Measurements from ENCODE around the gene CGB8. TPM values are rescaled to one million over a fixed set of nuclear protein-coding genes. Genes with fewer than 3 reads are reported as not detected.
"Not testable (repeated sequence)": the region's sequence is repeated elsewhere in the genome, so short reads cannot be mapped to it uniquely, and the experiment has no call there.

The CGB8 gene
- total and polyA plus RNA-seq, 2 experiments from 2014 or later = 0.50 to 0.53 TPM

- H3K9me3 ChIP-seq (ENCODE audit: low read depth); H4K20me1 ChIP-seq (ENCODE audit: insufficient read depth, poor library complexity, severe bottlenecking); H3K4me2 ChIP-seq; H3K4me3 ChIP-seq; DNase-seq (ENCODE audit: low spot score); H3K36me3 ChIP-seq (replicated peaks; ENCODE audit: insufficient read depth, low read depth); H3K9me2 ChIP-seq (replicated peaks; ENCODE audit: insufficient read depth); H3K79me2 ChIP-seq; H3K27me3 ChIP-seq; H3K4me1 ChIP-seq (ENCODE audit: insufficient read depth); H3K27ac ChIP-seq; H2AFZ ChIP-seq: not testable (repeated sequence)
- 72% methylated on average over 18 of the region's 18 CpGs for WGBS (ENCODE audit: low lambda C conversion rate, missing lambda C conversion rate)
- TF ChIP-seq CTCF (IDR thresholded peaks at IDR 0.05; ENCODE audit: poor library complexity) = peak; percentile 15
Measured at GRCh38 chr19:49036815-49037214, 12.1 kb downstream of the CGB8 start, which contains the start of gene CGB1. TSS of gene CGB1 (minus strand) at chr19:49036895. CDS start at chr19:49036711, 184 bp downstream.

- WGBS (ENCODE audit: low lambda C conversion rate, missing lambda C conversion rate) = 65% methylated on average over 26 of the region's 28 CpGs
- H2AFZ ChIP-seq; H3K79me2 ChIP-seq; DNase-seq (ENCODE audit: low spot score); H3K36me3 ChIP-seq (replicated peaks; ENCODE audit: insufficient read depth, low read depth); H3K27me3 ChIP-seq; H4K20me1 ChIP-seq (ENCODE audit: insufficient read depth, poor library complexity, severe bottlenecking); H3K27ac ChIP-seq; H3K4me1 ChIP-seq (ENCODE audit: insufficient read depth); H3K9me3 ChIP-seq (ENCODE audit: low read depth); H3K4me3 ChIP-seq; H3K4me2 ChIP-seq; H3K9me2 ChIP-seq (replicated peaks; ENCODE audit: insufficient read depth): not testable (repeated sequence)
Measured at GRCh38 chr19:49031642-49032301, 17.1 kb downstream of the CGB8 start, which contains the start of gene CGB2. TSS of gene CGB2 (plus strand) at chr19:49031890. CDS start at chr19:49032096, 206 bp downstream.

- H3K9me2 ChIP-seq (replicated peaks; ENCODE audit: insufficient read depth); H4K20me1 ChIP-seq (ENCODE audit: insufficient read depth, poor library complexity, severe bottlenecking); H3K36me3 ChIP-seq (replicated peaks; ENCODE audit: insufficient read depth, low read depth); DNase-seq (ENCODE audit: low spot score); H3K9me3 ChIP-seq (ENCODE audit: low read depth); H3K27ac ChIP-seq; H3K4me2 ChIP-seq; H3K79me2 ChIP-seq; H3K4me3 ChIP-seq; H2AFZ ChIP-seq; H3K4me1 ChIP-seq (ENCODE audit: insufficient read depth); H3K27me3 ChIP-seq: not testable (repeated sequence)
- 95% methylated on average over 5 of the region's 8 CpGs for WGBS (ENCODE audit: low lambda C conversion rate, missing lambda C conversion rate)
Measured at GRCh38 chr19:49030323-49030722, 18.6 kb downstream of the CGB8 start.

- not testable (repeated sequence) for H3K27ac ChIP-seq; H3K4me2 ChIP-seq; H3K79me2 ChIP-seq; H3K4me3 ChIP-seq; H3K9me3 ChIP-seq (ENCODE audit: low read depth); H3K36me3 ChIP-seq (replicated peaks; ENCODE audit: insufficient read depth, low read depth); H3K9me2 ChIP-seq (replicated peaks; ENCODE audit: insufficient read depth); H4K20me1 ChIP-seq (ENCODE audit: insufficient read depth, poor library complexity, severe bottlenecking); H3K27me3 ChIP-seq; DNase-seq (ENCODE audit: low spot score); H3K4me1 ChIP-seq (ENCODE audit: insufficient read depth); H2AFZ ChIP-seq
- WGBS (ENCODE audit: low lambda C conversion rate, missing lambda C conversion rate) = 84% methylated on average over 13 of the region's 14 CpGs
Measured at GRCh38 chr19:49029749-49030148, 19.2 kb downstream of the CGB8 start.

- not testable (repeated sequence) for DNase-seq (ENCODE audit: low spot score)
- WGBS (ENCODE audit: low lambda C conversion rate, missing lambda C conversion rate) = 93% methylated on average over 4 of the region's 9 CpGs
Measured at GRCh38 chr19:49028686-49029085, 20.2 kb downstream of the CGB8 start.

GRCh38 chr19:49025599-49025998 lies 23.3 kb downstream of the CGB8 start:
- not testable (repeated sequence) for H3K27ac ChIP-seq; H3K79me2 ChIP-seq; DNase-seq (ENCODE audit: low spot score); H3K9me2 ChIP-seq (replicated peaks; ENCODE audit: insufficient read depth); H3K4me1 ChIP-seq (ENCODE audit: insufficient read depth); H3K9me3 ChIP-seq (ENCODE audit: low read depth); H2AFZ ChIP-seq; H3K27me3 ChIP-seq; H3K4me2 ChIP-seq; H3K36me3 ChIP-seq (replicated peaks; ENCODE audit: insufficient read depth, low read depth); H4K20me1 ChIP-seq (ENCODE audit: insufficient read depth, poor library complexity, severe bottlenecking); H3K4me3 ChIP-seq
- 81% methylated on average over 17 of the region's 23 CpGs for WGBS (ENCODE audit: low lambda C conversion rate, missing lambda C conversion rate)

More at GRCh38 chr19:49028686-49029085, 20.2 kb downstream of the CGB8 start:
- not testable (repeated sequence) for H2AFZ ChIP-seq; H3K27me3 ChIP-seq; H4K20me1 ChIP-seq (ENCODE audit: insufficient read depth, poor library complexity, severe bottlenecking); H3K36me3 ChIP-seq (replicated peaks; ENCODE audit: insufficient read depth, low read depth); H3K27ac ChIP-seq; H3K4me2 ChIP-seq; H3K9me3 ChIP-seq (ENCODE audit: low read depth); H3K4me1 ChIP-seq (ENCODE audit: insufficient read depth); H3K4me3 ChIP-seq; H3K9me2 ChIP-seq (replicated peaks; ENCODE audit: insufficient read depth); H3K79me2 ChIP-seq

GRCh38 chr19:49025088-49025487 lies 23.8 kb downstream of the CGB8 start:
- H3K9me2 ChIP-seq (replicated peaks; ENCODE audit: insufficient read depth); H4K20me1 ChIP-seq (ENCODE audit: insufficient read depth, poor library complexity, severe bottlenecking); H3K4me2 ChIP-seq: not testable (repeated sequence)

GRCh38 chr19:49024233-49024632 lies 24.7 kb downstream of the CGB8 start, which contains the start of gene CGB3:
TSS of gene CGB3 (minus strand) at chr19:49024333. CDS start at chr19:49023971, 362 bp downstream.
- not testable (repeated sequence) for DNase-seq (ENCODE audit: low spot score); H3K27ac ChIP-seq; H3K9me3 ChIP-seq (ENCODE audit: low read depth); H3K9me2 ChIP-seq (replicated peaks; ENCODE audit: insufficient read depth); H3K36me3 ChIP-seq (replicated peaks; ENCODE audit: insufficient read depth, low read depth); H3K79me2 ChIP-seq; H3K4me3 ChIP-seq; H2AFZ ChIP-seq; H3K4me1 ChIP-seq (ENCODE audit: insufficient read depth); H4K20me1 ChIP-seq (ENCODE audit: insufficient read depth, poor library complexity, severe bottlenecking); H3K4me2 ChIP-seq
- peaks cover 17% of the 10 kb centered on the region for H3K27me3 ChIP-seq
- WGBS (ENCODE audit: low lambda C conversion rate, missing lambda C conversion rate) = 87% methylated on average over 8 of the region's 15 CpGs

More at GRCh38 chr19:49025088-49025487, 23.8 kb downstream of the CGB8 start:
- not testable (repeated sequence) for H3K27ac ChIP-seq; H3K36me3 ChIP-seq (replicated peaks; ENCODE audit: insufficient read depth, low read depth); H3K4me3 ChIP-seq; H2AFZ ChIP-seq; H3K4me1 ChIP-seq (ENCODE audit: insufficient read depth); H3K9me3 ChIP-seq (ENCODE audit: low read depth); DNase-seq (ENCODE audit: low spot score); H3K79me2 ChIP-seq
- peaks cover 10% of the 10 kb centered on the region for H3K27me3 ChIP-seq
- WGBS (ENCODE audit: low lambda C conversion rate, missing lambda C conversion rate) = 87% methylated on average over 4 of the region's 6 CpGs

Data from hepatocyte (in vitro differentiated cells).